Measurements from ENCODE around the gene ZNF718. TPM values are rescaled to one million over a fixed set of nuclear protein-coding genes. Genes with fewer than 3 reads are reported as not detected.
"Not testable (repeated sequence)": the region's sequence is repeated elsewhere in the genome, so short reads cannot be mapped to it uniquely, and the experiment has no call there.

Gene ZNF718
- polyA plus RNA-seq, 3 donors = 1.9 to 2.8 (median 2.7) TPM

DNA sequence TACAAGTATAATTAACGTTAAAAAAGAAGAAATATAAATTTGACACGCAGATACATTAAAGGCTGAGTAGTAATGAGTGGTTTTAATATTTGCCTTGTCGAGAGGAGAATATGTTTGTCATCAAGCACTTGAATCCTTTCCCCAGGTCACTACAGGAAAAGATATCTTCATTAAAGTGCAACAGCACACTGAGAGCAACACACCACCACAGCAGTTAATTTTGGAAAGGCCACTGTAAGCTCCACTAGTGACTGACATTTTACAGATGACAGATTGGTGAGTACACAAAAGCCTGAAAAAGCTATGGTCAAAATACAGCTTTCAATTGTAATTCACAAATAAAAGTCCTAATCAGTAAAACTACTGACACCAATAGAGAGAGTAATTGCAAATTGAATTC, 76.6 kb downstream of the ZNF718 start:
- Histone ChIP-seq H2AFZ (ENCODE audit: insufficient read depth, low read depth, low read length, poor library complexity, severe bottlenecking) (no peak overlapping the region), H3K9ac (ENCODE audit: insufficient read depth, low read length, poor library complexity, severe bottlenecking) (no peak overlapping the region), H3K36me3 (replicated peaks in 1 of 2; ENCODE audit: control insufficient read depth in 1 of 2, insufficient read depth in 2 of 2, low read length in 2 of 2) (peaks cover 0 to 7% of the 10 kb centered on the region in 2 donors), H3K4me1 (ENCODE audit: control insufficient read depth in 1 of 2, insufficient read depth in 2 of 2, low read length in 2 of 2) (no peaks in the 10 kb centered on the region), H3K9me3 (replicated peaks in 1 of 2; ENCODE audit: control insufficient read depth in 1 of 2, insufficient read depth in 1 of 2, low read length in 2 of 2) (peaks cover 73 to 99% of the 10 kb centered on the region in 2 donors), H3K79me2 (ENCODE audit: insufficient read depth, low read length) (no peaks in the 10 kb centered on the region), H3K27ac (ENCODE audit: low read depth in 1 of 2, low read length in 2 of 2) (no peak overlapping the region), H3K4me2 (replicated peaks; ENCODE audit: extremely low read depth, low read length, poor library complexity, severe bottlenecking) (no peak overlapping the region), H3K27me3 (ENCODE audit: control insufficient read depth in 2 of 2, insufficient read depth in 2 of 2, low read length in 2 of 2) (no peaks in the 10 kb centered on the region), H4K20me1 (ENCODE audit: insufficient read depth, low read length) (no peaks in the 10 kb centered on the region), H3K4me3 (replicated peaks in 1 of 3; ENCODE audit: low read depth in 2 of 3, low read length in 3 of 3) (no peak overlapping the region)
- Mint-ChIP-seq H3K27ac (no peak overlapping the region), H3K4me1 (peaks cover 5% of the 10 kb centered on the region), H3K9me3 (peaks cover 42 to 91% (median 84%) of the 10 kb centered on the region in 7 donors), H3K4me3 (no peak overlapping the region), H3K27me3 (ENCODE audit: low read depth in 3 of 3) (peaks cover 0 to 2% (median 0%) of the 10 kb centered on the region in 3 donors), H3K36me3 (peaks cover 5 to 12% of the 10 kb centered on the region in 2 donors)
- DNase-seq = no peak
- WGBS (ENCODE audit: insufficient coverage) = no CpG with 5 or more reads among the region's 3 CpGs
- TF ChIP-seq, protein P1, sequence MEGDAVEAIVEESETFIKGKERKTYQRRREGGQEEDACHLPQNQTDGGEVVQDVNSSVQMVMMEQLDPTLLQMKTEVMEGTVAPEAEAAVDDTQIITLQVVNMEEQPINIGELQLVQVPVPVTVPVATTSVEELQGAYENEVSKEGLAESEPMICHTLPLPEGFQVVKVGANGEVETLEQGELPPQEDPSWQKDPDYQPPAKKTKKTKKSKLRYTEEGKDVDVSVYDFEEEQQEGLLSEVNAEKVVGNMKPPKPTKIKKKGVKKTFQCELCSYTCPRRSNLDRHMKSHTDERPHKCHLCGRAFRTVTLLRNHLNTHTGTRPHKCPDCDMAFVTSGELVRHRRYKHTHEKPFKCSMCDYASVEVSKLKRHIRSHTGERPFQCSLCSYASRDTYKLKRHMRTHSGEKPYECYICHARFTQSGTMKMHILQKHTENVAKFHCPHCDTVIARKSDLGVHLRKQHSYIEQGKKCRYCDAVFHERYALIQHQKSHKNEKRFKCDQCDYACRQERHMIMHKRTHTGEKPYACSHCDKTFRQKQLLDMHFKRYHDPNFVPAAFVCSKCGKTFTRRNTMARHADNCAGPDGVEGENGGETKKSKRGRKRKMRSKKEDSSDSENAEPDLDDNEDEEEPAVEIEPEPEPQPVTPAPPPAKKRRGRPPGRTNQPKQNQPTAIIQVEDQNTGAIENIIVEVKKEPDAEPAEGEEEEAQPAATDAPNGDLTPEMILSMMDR (IDR thresholded peaks at IDR 0.05) = no peak
- intact Hi-C loops (cut with micrococcal nuclease) = no loop called here

DNA sequence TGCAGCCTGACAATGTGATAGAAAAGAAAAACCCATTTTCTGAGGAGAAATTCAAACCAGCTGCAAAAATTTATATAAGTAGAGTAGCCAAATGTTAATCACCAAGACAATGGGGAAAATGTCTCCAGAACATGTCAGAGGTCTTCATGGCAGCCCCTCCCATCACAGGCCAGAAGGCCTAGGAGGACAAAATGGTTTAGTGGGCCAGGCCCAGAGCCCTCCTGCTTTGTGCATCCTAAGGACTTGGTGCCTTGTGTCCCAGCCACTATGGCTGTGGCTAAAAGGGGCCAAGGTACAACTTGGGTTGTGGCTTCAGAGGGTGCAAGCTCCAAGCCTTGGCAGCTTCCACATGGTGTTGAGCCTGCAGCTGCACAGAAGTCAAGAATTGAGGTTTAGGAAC, 78.5 kb downstream of the ZNF718 start:
- H3K9me3 ChIP-seq (replicated peaks in 1 of 2; ENCODE audit: control insufficient read depth in 1 of 2, insufficient read depth in 1 of 2, low read length in 2 of 2) = peaks cover 74 to 99% of the 10 kb centered on the region in 2 donors
- H3K27ac ChIP-seq (ENCODE audit: low read depth in 1 of 2, low read length in 2 of 2); H3K36me3 ChIP-seq (replicated peaks in 1 of 2; ENCODE audit: control insufficient read depth in 1 of 2, insufficient read depth in 2 of 2, low read length in 2 of 2); H3K79me2 ChIP-seq (ENCODE audit: insufficient read depth, low read length); H3K4me1 Mint-ChIP-seq; H3K4me1 ChIP-seq (ENCODE audit: control insufficient read depth in 1 of 2, insufficient read depth in 2 of 2, low read length in 2 of 2); H2AFZ ChIP-seq (ENCODE audit: insufficient read depth, low read depth, low read length, poor library complexity, severe bottlenecking); H3K4me2 ChIP-seq (replicated peaks; ENCODE audit: extremely low read depth, low read length, poor library complexity, severe bottlenecking); H3K4me3 ChIP-seq (replicated peaks in 1 of 3; ENCODE audit: low read depth in 2 of 3, low read length in 3 of 3); DNase-seq; H3K27ac Mint-ChIP-seq; H3K9ac ChIP-seq (ENCODE audit: insufficient read depth, low read length, poor library complexity, severe bottlenecking); H4K20me1 ChIP-seq (ENCODE audit: insufficient read depth, low read length); H3K4me3 Mint-ChIP-seq; H3K36me3 Mint-ChIP-seq; H3K27me3 Mint-ChIP-seq (ENCODE audit: low read depth in 3 of 3); H3K27me3 ChIP-seq (ENCODE audit: control insufficient read depth in 2 of 2, insufficient read depth in 2 of 2, low read length in 2 of 2); intact Hi-C loops (cut with micrococcal nuclease): not testable (repeated sequence)
- peaks cover 47 to 89% (median 85%) of the 10 kb centered on the region in 7 donors for H3K9me3 Mint-ChIP-seq
